HL-60 (cell line): ENCODE data around the gene GPR137.

Experiments used
- GABPA ChIP-seq: IDR thresholded peaks from 2 replicates; pipeline ENCODE4 v1.6.1; 2012; ENCODE audit warnings: low read depth
- POLR2AphosphoS5 ChIP-seq: IDR thresholded peaks from 2 replicates; pipeline ENCODE4 v1.6.1; 2012; ENCODE audit warnings: low read depth
- SPI1 ChIP-seq: IDR thresholded peaks from 2 replicates; pipeline ENCODE4 v1.6.1; 2012; ENCODE audit warnings: low read depth, mild to moderate bottlenecking, borderline replicate concordance
- TF ChIP-seq, protein P1 (sequence below): IDR thresholded peaks from one replicate; pipeline ENCODE4 v1.5.1; 2011; ENCODE audit warnings: low read length, control low read depth, inconsistent platforms; ENCODE audit not compliant: insufficient read depth
- TF ChIP-seq, protein P2 (sequence below): IDR thresholded peaks from 2 replicates; pipeline ENCODE4 v1.6.1; 2012; ENCODE audit warnings: low read depth; ENCODE audit not compliant: insufficient replicate concordance

DNA sequence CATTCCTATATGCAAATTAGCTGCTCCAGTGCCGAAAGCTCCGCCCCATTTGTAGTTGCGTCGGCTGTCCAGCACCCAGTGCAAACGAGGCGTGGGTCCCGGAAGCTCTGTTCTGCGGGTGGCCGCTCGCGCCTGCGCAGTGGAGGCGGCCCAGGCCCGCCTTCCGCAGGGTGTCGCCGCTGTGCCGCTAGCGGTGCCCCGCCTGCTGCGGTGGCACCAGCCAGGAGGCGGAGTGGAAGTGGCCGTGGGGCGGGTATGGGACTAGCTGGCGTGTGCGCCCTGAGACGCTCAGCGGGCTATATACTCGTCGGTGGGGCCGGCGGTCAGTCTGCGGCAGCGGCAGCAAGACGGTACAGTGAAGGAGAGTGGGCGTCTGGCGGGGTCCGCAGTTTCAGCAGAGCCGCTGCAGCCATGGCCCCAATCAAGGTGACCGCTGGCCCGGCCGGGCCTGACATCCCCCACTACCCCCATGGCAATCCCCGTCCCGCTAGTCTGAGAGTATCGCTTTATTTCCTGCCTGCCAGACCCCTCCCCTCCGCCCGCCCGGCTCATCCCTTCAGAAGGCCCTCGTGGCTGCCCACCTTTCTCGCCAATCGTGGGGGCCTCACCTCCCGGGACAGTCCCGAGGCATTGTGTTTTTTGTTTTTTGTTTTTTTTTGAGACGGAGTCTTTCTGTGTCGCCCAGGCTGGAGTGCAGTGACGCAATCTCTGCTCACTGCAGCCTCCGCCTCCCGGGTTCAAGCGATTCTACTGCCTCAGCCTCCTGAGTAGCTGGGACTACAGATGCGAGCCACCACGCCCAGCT, 32.5 kb downstream of the GPR137 start, which contains the start of gene PRDX5:
- TF ChIP-seq, protein P1, sequence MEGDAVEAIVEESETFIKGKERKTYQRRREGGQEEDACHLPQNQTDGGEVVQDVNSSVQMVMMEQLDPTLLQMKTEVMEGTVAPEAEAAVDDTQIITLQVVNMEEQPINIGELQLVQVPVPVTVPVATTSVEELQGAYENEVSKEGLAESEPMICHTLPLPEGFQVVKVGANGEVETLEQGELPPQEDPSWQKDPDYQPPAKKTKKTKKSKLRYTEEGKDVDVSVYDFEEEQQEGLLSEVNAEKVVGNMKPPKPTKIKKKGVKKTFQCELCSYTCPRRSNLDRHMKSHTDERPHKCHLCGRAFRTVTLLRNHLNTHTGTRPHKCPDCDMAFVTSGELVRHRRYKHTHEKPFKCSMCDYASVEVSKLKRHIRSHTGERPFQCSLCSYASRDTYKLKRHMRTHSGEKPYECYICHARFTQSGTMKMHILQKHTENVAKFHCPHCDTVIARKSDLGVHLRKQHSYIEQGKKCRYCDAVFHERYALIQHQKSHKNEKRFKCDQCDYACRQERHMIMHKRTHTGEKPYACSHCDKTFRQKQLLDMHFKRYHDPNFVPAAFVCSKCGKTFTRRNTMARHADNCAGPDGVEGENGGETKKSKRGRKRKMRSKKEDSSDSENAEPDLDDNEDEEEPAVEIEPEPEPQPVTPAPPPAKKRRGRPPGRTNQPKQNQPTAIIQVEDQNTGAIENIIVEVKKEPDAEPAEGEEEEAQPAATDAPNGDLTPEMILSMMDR, result peak; percentile 29
- TF ChIP-seq, protein P2, sequence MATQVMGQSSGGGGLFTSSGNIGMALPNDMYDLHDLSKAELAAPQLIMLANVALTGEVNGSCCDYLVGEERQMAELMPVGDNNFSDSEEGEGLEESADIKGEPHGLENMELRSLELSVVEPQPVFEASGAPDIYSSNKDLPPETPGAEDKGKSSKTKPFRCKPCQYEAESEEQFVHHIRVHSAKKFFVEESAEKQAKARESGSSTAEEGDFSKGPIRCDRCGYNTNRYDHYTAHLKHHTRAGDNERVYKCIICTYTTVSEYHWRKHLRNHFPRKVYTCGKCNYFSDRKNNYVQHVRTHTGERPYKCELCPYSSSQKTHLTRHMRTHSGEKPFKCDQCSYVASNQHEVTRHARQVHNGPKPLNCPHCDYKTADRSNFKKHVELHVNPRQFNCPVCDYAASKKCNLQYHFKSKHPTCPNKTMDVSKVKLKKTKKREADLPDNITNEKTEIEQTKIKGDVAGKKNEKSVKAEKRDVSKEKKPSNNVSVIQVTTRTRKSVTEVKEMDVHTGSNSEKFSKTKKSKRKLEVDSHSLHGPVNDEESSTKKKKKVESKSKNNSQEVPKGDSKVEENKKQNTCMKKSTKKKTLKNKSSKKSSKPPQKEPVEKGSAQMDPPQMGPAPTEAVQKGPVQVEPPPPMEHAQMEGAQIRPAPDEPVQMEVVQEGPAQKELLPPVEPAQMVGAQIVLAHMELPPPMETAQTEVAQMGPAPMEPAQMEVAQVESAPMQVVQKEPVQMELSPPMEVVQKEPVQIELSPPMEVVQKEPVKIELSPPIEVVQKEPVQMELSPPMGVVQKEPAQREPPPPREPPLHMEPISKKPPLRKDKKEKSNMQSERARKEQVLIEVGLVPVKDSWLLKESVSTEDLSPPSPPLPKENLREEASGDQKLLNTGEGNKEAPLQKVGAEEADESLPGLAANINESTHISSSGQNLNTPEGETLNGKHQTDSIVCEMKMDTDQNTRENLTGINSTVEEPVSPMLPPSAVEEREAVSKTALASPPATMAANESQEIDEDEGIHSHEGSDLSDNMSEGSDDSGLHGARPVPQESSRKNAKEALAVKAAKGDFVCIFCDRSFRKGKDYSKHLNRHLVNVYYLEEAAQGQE, result peak; percentile 22
- TF ChIP-seq POLR2AphosphoS5, result peak; percentile 74
- no peak for TF ChIP-seq GABPA
- TF ChIP-seq SPI1, result peak; percentile 49; the same call in 1 of the 2 replicates
